OCI-LY7 (cell line): Measurements from ENCODE around the gene MEIOC. TPM values are rescaled to one million over a fixed set of nuclear protein-coding genes. Genes with fewer than 3 reads are reported as not detected.

Source experiments
- BruUV-seq: library from RNA; stranded (reverse); fragments of 400-500 nt; replicated peaks from 2 replicates; lab custom pipeline; 2021; lab: Mats Ljungman, UMichigan
- CTCF ChIA-PET: fragments of 300-600 bp; sonication (Branson Sonifier 250); formaldehyde crosslinking; loops from one replicate; lab custom pipeline; 2022; ENCODE audit warnings: antibody characterized with exemption; ENCODE audit not compliant: unreplicated experiment; lab: Charles Lee
- POLR2A ChIA-PET: fragments of 300-600 bp; sonication (Branson Sonifier 250); formaldehyde crosslinking; loops from one replicate; lab custom pipeline; 2022; ENCODE audit warnings: antibody characterized with exemption; lab: Charles Lee
- DNase-seq: peaks from one replicate; pipeline ENCODE4 v3.0.0-alpha.2; 2015; ENCODE audit warnings: low spot score
- H2AFZ ChIP-seq: fragments of 200-600 bp; sonication (generic), shearing (Covaris generic); 2 replicates; pipeline ENCODE4 v1.6.1; 2014; ENCODE audit warnings: mild to moderate bottlenecking, antibody characterized with exemption, low read length, moderate library complexity
- H3K27ac ChIP-seq: fragments of 200-600 bp; sonication (generic); 2 replicates; pipeline ENCODE4 v1.5.1; 2014; ENCODE audit warnings: mixed run types, low read depth, mild to moderate bottlenecking, moderate library complexity, low read length, inconsistent platforms; ENCODE audit not compliant: poor library complexity, severe bottlenecking
- H3K36me3 ChIP-seq: fragments of 200-600 bp; sonication (generic); 2 replicates; pipeline ENCODE4 v1.6.1; 2014; ENCODE audit warnings: mild to moderate bottlenecking, antibody characterized with exemption, low read length, moderate library complexity, mixed read lengths; ENCODE audit not compliant: insufficient read depth
- H3K4me1 ChIP-seq: fragments of 200-600 bp; sonication (generic); 2 replicates; pipeline ENCODE4 v1.5.1; 2014; ENCODE audit warnings: mild to moderate bottlenecking, low read length; ENCODE audit not compliant: insufficient read depth, poor library complexity, severe bottlenecking
- H3K4me2 ChIP-seq: fragments of 200-600 bp; sonication (generic); 2 replicates; pipeline ENCODE4 v1.6.1; 2014; ENCODE audit warnings: mild to moderate bottlenecking, low read length
- H3K4me3 ChIP-seq: fragments of 200-600 bp; sonication (generic); 2 replicates; pipeline ENCODE4 v1.5.1; 2014; ENCODE audit warnings: mild to moderate bottlenecking, low read depth, low read length; ENCODE audit not compliant: poor library complexity, severe bottlenecking
- H3K79me2 ChIP-seq: fragments of 200-600 bp; sonication (generic); 2 replicates; pipeline ENCODE4 v1.6.1; 2016; ENCODE audit warnings: low read depth, mild to moderate bottlenecking, low read length, moderate library complexity, mixed read lengths; ENCODE audit not compliant: insufficient read depth
- H3K9me2 ChIP-seq: fragments of 200-600 bp; sonication (generic); 2 replicates; pipeline ENCODE4 v1.6.1; 2016; ENCODE audit warnings: mild to moderate bottlenecking, low read length, mixed read lengths; ENCODE audit not compliant: insufficient read depth
- H3K9me3 ChIP-seq: fragments of 200-600 bp; sonication (generic); 2 replicates; pipeline ENCODE4 v1.6.1; 2014; ENCODE audit warnings: mild to moderate bottlenecking, mixed run types, low read length, mixed read lengths
- H4K20me1 ChIP-seq: fragments of 200-600 bp; sonication (generic); 2 replicates; pipeline ENCODE4 v1.6.1; 2014; ENCODE audit warnings: mild to moderate bottlenecking, antibody characterized with exemption, low read length, moderate library complexity, mixed read lengths; ENCODE audit not compliant: insufficient read depth
- EZH2phosphoT487 ChIP-seq: fragments of 200-600 bp; sonication (generic); IDR thresholded peaks from 2 replicates; pipeline ENCODE4 v1.6.1; 2018; ENCODE audit warnings: low read depth, borderline replicate concordance, mild to moderate bottlenecking, mixed run types, antibody characterized with exemption, low read length, moderate library complexity, mixed read lengths
- intact Hi-C: fragments of 100-400 bp; cut with micrococcal nuclease; formaldehyde crosslinking; loops from one replicate; pipeline ENCODE4 v1.10.0; 2022; ENCODE audit not compliant: unreplicated experiment
- total RNA-seq, 2 experiments: library from RNA; depleted of rRNA in 1 of 2; stranded (reverse); fragments of >200 nt in 1 of 2; shearing (Covaris generic) in 1 of 2; gene quantifications; 2 replicates each; pipeline ENCODE4 v1.2.3, GENCODE V29; 2014 to 2022
- TF ChIP-seq, protein P1 (sequence below): fragments of 200-600 bp; sonication (generic); conservative IDR thresholded peaks from 2 replicates; pipeline ENCODE4 v1.5.1; 2014; ENCODE audit warnings: mild to moderate bottlenecking, antibody characterized with exemption, low read length, moderate library complexity, mixed read lengths

Gene MEIOC
- total RNA-seq, 2 experiments from 2014 or later, result 0.41 to 5.5 TPM

DNA sequence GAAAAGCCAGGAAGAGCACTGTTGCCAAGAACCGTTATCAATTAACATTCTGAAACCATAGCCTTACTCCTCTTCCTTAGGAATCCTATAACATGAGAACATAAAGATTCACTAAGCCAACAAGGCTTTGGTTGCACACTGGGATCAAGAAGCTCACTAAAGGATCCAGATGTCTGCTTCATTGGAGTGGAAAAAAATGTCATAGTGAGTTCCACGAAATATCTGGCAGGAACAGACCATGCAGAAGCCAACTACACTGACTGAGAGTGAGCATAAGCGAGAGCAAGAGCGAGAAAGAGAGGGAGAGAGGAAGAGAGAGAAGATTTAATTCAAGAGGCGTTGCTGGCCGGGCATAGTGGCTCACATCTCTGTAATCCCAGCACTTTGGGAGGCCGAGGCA lies 13.4 kb upstream of the MEIOC start:
- no TSS peak for BruUV-seq
- ChIA-PET CTCF (no interaction called here), POLR2A (no interaction called here)
- Histone ChIP-seq H4K20me1 (no peaks in the 10 kb centered on the region), H3K79me2 (no peaks in the 10 kb centered on the region), H3K9me2 (no peaks in the 10 kb centered on the region), H3K4me1 (no peaks in the 10 kb centered on the region), H3K36me3 (no peaks in the 10 kb centered on the region), H3K4me3 (no peak overlapping the region), H3K27ac (no peak overlapping the region), H3K4me2 (no peak overlapping the region), H2AFZ (no peak overlapping the region), H3K9me3 (no peaks in the 10 kb centered on the region)
- no peak for DNase-seq
- TF ChIP-seq, protein P1, sequence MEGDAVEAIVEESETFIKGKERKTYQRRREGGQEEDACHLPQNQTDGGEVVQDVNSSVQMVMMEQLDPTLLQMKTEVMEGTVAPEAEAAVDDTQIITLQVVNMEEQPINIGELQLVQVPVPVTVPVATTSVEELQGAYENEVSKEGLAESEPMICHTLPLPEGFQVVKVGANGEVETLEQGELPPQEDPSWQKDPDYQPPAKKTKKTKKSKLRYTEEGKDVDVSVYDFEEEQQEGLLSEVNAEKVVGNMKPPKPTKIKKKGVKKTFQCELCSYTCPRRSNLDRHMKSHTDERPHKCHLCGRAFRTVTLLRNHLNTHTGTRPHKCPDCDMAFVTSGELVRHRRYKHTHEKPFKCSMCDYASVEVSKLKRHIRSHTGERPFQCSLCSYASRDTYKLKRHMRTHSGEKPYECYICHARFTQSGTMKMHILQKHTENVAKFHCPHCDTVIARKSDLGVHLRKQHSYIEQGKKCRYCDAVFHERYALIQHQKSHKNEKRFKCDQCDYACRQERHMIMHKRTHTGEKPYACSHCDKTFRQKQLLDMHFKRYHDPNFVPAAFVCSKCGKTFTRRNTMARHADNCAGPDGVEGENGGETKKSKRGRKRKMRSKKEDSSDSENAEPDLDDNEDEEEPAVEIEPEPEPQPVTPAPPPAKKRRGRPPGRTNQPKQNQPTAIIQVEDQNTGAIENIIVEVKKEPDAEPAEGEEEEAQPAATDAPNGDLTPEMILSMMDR, result no peak
- no peak for TF ChIP-seq EZH2phosphoT487
- intact Hi-C loops, result no loop called here

DNA sequence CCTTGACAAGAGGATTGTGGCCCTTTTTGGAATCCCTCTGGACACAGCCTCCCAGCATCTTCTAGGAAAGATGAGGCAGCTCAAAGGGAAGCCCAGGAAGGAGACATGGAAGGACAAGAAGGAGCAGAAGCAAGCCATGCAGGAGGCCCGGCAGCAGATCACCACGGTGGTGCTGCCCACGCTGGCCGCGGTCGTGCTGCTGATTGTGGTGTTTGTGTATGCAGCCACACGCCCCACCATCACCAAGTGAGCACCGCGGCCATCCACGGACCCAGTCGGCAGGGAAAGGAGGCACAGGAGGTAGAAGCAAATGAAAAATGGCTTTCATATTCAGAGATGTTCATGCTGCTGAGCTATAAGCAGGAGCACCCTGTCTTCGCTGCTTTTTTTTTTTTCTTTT lies 10.9 kb upstream of the MEIOC start:
- DNase-seq, result no peak

DNA sequence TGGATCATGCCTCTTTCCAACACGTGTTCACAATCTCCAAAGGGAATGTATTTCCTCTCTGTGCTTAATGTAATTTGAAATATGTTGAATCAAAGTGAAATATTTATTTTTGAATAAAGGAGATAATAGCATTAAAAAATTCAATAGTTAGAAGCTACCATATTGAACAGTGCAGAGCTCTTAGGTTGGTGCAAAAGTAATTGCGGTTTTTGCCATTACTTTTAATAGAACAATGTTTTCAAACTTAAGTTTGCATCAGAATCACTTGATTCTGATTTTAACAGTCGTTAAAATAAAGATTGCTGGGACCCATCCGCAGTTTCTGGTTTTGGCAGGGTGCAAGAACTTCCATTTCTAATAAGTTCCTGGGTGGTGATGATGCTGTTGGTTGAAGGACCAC lies 10.0 kb upstream of the MEIOC start:
- no peak overlapping the region for H3K4me3 ChIP-seq
- no peak overlapping the region for H3K27ac ChIP-seq
- POLR2A ChIA-PET, result interaction anchor here (0.6 to 0.8 kb wide), 2 partner anchors 9 to 11 kb away, joined by 3 to 4 read pairs; no protein-coding TSS in a partner anchor
- BruUV-seq, result no TSS peak
- H3K79me2 ChIP-seq, result no peaks in the 10 kb centered on the region
- intact Hi-C loops, result no loop called here
- DNase-seq, result no peak
- no peaks in the 10 kb centered on the region for H3K36me3 ChIP-seq
- no peaks in the 10 kb centered on the region for H3K4me1 ChIP-seq
- H3K9me3 ChIP-seq, result no peaks in the 10 kb centered on the region
- H3K9me2 ChIP-seq, result no peaks in the 10 kb centered on the region
- no peaks in the 10 kb centered on the region for H4K20me1 ChIP-seq
- no peak overlapping the region for H2AFZ ChIP-seq
- H3K4me2 ChIP-seq, result no peak overlapping the region
- TF ChIP-seq, protein P1, result no peak
- CTCF ChIA-PET, result interaction anchor here (0.6 kb wide), 1 partner anchor 133 kb away, joined by 5 read pairs; no protein-coding TSS in a partner anchor

More for the DNA sequence above, 10.9 kb upstream of the MEIOC start:
- no peaks in the 10 kb centered on the region for H3K79me2 ChIP-seq
- no peak overlapping the region for H3K27ac ChIP-seq
- POLR2A ChIA-PET, result interaction anchor here (0.8 kb wide), 1 partner anchor 8 kb away, joined by 4 read pairs; no protein-coding TSS in a partner anchor
- no TSS peak for BruUV-seq
- no peaks in the 10 kb centered on the region for H3K4me1 ChIP-seq
- no peaks in the 10 kb centered on the region for H3K9me3 ChIP-seq
- no peaks in the 10 kb centered on the region for H3K36me3 ChIP-seq
- intact Hi-C loops, result no loop called here
- H3K4me2 ChIP-seq, result no peak overlapping the region
- no peaks in the 10 kb centered on the region for H4K20me1 ChIP-seq
- H2AFZ ChIP-seq, result no peak overlapping the region
- CTCF ChIA-PET, result no interaction called here
- H3K4me3 ChIP-seq, result no peak overlapping the region
- TF ChIP-seq, protein P1, result no peak
- no peaks in the 10 kb centered on the region for H3K9me2 ChIP-seq
